HG02970 (cell line): Measurements from ENCODE around the gene DAGLA.

ENCODE experiments used
- ATAC-seq: cut with Tn5 transposase; IDR thresholded peaks from one replicate; pipeline ENCODE4 v1.9.1; 2021; ENCODE audit warnings: mild to moderate bottlenecking, moderate library complexity, moderate number of reproducible peaks; ENCODE audit not compliant: unreplicated experiment, low FRiP score

The DAGLA gene

DNA sequence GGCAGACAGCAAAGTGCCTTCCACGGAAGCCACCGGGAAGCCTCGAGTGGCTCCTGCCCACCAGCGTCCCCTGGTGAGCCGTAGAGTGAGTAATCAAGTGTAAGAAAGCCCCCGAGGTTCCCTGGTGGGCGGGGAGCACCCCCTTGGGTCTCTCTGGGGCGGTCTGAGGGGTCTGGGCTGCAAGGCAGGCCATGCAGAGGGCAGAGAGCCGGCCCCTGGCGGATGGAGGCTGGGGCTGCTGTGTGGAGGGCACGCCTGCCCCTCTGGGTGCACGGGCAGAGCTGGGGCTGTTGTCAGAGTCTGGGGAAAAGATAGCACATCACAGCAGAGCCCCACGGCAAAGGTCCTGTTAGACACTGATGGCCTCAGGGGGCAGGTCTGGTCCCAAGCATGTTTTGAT is 46.6 kb downstream of the DAGLA start:
- ATAC-seq, result no peak

DNA sequence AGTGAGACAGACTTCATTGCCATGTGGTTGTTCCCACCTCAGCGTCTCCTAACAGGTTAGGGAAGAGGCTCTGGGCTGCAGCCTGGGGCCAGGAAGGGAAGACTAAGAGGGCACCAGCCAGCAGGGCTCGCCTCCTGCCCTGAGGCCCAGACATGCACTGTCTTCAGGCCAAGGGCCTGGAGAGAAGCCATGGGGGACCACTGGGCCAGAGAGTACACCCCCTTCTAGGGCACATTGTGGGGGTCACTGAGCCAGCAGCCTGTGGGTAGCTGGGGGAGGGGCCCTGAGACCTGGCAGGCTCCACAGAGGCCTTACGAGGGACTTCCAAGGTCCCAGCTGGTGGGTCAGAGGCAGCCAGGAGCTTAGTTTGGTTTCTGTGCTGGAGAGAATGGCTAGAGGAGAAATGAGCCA is 47.2 kb downstream of the DAGLA start:
- no peak for ATAC-seq

DNA sequence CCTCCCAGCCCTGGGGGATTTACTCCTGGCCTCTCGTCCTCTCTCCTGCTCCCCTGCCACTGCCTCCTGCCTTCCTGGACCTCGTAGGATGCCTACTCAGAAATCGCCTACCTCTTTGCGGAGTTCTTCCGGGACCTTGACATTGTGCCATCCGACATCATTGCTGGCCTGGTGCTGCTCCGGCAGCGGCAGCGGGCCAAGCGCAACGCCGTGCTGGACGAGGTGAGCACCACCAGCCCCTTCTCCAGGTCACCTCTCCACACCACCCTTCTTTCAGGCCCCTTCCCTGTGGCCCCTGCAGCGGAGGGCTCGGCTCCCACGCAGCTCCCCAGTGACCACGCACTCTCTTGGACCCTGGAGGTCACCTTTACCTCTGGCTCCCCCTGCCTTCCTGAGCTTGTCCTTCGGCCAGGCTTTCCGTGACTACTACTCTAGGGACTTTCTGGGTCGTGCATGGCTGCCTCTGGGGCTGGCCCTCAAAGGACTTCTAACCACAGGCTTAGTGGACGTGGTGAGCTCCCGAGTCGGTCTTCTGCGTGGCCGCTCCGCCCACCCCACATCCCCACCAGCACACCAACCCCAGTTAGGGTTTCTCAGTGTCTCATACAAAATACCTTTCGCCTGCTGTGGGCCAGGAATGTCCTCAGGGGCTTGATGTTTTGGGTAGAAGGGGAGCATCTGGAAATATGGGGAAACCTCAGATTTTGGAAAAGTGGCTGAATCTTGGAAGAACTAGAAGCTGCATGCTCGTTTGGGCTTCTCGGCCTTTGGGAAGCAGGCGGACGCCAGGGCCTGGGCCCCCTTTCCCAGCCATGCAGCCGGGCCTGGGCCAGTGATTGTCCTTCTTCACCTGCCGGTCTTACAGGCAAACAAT is 48.1 kb downstream of the DAGLA start:
- no peak for ATAC-seq

DNA sequence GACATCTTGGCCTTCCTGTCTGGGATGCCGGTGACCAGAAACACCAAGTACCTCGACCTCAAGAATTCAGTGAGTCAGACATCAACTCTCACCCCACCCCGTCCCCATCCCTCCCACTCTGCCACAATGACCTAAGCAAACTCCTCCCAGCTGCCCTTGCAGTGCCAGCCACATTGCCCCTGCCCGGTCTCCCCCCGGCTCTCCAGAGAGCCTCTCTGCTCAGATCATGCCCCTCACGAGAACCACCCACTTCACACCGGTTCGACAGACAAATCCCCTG is 48.7 kb downstream of the DAGLA start:
- ATAC-seq, result no peak

DNA sequence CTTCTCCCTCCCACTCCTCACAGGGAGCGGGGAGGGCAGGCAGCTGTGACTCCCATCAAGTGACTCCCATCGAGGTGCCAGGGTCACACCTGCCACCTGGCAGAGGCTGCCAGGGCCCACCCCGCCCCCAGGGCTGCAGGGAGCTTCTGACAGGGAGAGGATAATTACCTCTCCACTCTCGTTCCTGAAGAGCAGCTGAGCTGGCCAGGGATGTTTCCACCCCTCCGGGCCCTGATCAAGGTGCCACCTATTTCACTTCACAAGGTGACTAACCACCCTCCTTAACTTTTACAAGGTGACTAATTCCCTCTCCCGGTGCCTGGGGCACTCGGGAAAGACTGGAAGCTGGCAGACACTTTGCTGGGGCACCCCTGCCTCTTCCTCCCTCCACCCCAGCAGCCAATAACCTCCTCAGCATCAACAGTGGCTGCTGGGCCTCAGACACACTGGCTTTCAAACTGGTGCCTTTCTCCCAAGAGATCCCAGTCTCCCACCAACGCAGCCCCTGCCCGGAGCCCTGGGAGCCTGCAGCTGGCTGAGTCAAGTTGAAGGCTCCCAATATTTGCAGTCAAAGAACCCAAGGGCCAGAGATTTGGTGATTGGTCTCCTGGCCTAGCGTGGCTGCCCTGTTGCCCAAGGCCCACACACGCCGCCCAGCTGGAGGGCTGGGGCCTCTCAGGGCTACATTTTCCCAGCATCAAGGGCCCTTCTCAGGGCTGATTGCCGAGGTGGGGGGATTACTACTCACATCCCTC is 50.2 kb downstream of the DAGLA start:
- no peak for ATAC-seq

DNA sequence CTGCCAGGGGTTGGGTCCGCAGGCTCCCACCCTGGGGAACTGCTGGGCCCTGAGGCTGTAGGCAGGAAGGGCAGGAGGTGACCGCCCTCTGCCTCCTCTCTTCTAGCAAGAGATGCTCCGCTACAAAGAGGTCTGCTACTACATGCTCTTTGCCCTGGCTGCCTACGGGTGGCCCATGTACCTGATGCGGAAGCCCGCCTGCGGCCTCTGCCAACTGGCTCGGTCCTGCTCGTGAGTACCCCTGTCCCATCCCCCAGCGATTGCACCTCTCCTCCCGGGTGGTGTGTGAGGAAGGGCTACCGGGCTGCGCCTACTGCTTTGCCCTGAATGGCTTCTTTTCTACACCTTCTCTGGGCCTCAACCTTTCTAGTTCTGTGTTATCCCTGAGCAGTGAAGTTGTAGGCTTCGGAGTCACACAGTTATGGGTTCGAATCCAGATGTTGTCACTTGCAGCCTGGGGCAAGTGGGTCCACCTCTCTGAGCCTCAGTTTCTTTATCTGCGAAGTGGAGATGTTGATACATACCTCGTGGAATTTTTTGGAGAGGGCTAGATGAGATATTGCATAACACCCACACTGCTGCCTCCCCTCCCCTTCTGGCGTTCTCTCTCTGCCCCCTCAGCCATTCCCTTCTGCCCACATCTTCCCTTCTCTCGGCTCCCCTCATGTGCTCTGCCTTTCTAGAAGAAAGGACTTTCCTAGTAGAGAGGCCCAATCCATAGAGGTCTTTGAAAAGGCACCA is 51.2 kb downstream of the DAGLA start:
- ATAC-seq, result no peak

DNA sequence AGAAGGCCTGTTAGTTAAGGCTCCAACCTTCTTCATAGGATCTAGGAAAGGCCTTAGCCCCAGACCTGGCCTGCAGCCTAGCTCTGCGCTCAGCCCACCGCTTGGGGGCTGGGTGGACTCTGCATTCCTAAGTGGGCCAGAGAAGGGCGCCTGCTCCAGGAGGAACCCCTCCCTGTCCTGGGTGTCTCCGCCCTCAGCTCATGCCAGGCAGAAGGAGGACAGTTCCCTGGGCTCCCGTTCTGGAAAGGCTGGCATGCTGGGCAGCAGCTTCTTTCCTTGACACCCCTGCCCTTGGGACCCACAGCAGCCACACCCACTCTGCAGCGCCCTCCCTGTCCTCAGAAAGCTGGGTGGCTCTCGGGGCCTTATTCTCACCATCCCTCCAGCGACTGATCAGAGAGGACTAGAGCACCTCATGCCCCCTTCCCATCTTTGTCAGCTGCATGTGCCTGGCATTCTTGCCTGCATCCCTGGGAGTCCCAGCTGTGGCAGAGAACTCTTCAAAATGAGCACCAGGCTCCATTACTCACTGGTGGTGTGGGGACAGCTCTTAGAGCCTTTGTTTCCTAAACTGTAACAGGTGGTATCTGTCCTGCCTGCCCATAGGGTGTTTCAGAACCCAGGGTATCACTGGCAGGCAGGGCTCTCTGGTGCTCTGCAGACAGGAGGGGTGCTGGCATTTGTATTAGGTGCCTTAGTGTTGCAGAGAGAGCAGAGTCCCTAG is 51.9 kb downstream of the DAGLA start:
- no peak for ATAC-seq

DNA sequence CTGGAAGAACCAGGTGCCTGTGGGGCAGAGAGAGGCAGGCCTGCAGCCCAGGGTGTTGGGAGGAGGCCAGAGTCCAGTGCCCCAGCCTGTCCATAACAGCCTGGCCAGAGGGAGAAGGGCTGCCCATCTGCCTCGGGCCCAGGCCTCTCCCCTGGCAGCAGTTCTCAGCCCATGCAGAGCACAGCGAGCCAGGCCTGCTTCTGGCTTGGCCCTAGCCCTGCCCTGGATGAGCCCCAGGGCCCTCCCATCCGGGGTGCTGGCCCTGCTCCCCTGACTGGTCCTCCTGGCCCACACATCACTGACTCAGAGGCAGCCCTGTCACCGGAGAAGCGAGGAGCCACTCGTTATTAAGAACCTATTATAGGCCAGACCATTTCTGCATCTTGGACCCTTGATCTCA is 52.5 kb downstream of the DAGLA start:
- ATAC-seq, result no peak

DNA sequence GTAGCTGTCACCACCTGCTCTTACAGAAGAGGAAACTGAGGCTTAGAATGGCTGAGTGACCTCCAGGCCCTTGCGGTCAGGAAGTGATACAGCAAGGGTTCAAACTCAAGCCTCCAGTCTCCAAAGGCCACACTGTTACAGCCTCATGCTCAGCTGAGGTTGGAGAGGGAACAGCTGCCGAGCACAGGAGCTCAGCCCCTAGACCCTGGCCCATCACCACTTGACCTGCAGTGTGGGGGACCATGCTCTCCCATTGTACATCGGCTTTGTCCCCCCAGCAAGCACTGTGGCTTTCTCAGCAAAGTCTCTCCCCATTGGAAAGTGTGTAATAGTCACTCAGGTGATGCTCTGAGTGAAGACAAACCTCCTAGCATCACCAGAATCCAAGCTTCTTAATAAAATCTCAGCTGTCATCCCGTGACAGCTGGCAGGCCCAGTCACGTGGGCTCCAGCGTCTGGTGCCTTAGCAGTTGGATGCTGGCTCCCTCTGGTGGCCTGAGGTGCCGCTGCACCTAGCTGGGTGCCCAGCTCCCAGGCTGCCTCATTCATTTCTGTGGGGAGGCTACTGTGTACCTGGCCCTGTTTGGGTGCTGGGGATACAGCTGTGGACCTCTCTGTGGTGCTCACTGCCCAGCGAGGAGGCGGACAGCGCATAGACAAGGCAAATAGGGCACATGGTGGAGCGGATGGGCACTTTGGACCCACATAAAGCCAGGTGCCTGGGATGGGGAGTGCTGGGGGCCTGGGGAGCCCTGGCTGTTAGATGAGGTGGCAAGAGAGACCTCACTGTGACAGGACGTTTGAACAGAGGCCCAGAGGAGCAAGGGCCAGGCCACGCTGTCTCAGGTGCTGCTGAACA is 53.2 kb downstream of the DAGLA start:
- no peak for ATAC-seq

DNA sequence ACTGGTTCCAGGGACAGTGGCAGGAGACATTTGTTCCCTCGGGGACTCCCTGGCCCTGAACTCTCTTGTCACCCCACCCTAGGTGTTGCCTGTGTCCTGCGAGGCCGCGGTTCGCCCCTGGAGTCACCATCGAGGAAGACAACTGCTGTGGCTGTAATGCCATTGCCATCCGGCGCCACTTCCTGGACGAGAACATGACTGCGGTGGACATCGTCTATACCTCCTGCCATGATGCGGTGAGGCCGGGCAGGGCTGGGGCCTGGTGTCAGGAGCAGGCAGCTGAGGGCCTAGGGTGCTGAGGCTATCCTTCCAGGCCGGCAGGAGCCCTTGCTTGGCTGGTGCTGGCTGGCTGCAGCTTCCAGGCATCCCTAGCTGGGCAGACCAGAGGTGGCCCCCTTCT is 54.6 kb downstream of the DAGLA start:
- ATAC-seq, result no peak

DNA sequence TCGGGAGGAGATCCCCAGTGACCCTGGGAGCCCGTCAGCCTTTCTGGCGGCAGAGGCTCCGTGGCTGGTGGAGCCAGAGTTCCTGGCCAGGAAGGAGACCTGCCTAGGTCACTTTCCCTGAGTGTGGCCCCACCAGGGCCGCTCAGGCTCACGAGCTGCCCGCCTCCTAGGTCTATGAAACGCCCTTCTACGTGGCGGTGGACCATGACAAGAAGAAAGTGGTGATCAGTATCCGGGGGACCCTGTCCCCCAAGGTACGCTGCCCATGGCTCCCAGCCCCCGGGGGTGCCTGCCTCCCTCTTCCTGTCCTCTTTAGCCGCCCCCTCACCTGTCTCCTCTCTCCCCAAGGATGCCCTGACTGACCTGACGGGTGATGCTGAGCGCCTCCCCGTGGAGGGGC is 55.2 kb downstream of the DAGLA start:
- no peak for ATAC-seq

DNA sequence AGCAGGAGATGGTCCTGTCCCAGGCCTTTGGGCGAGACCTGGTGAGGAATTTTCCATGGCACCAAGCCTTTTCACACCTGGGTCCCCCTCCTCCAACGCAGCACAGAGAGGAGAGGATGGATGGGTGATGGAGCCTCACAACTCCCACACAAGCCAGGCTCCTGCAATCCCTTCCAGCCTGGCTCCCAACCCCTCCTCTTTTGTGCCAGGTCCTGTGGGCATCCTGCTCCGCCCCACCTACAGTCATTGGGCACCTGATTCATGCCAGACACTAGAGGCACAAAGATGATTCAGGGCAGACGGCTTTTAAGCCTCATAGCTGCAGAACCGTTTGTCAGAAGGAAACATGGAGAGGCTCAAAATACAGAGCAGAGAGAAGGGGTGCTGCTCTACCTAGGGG is 56.1 kb downstream of the DAGLA start:
- no peak for ATAC-seq

DNA sequence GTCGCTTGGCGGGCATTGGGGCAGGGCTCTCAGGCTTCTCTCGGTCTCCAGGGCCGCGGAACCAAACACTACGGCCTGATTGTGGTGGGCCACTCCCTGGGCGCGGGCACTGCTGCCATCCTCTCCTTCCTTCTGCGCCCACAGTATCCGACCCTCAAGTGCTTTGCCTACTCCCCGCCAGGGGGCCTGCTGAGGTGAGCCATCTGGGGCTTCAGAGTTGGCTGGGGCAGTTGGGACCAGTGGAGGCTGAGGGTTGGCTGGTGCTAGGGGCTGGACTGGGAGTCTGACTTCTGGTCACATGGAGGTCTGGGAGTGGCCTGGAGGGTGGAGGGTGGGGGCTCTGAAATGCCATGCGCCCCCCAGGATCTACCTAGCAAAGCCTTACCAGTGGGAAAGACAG is 56.9 kb downstream of the DAGLA start:
- no peak for ATAC-seq

DNA sequence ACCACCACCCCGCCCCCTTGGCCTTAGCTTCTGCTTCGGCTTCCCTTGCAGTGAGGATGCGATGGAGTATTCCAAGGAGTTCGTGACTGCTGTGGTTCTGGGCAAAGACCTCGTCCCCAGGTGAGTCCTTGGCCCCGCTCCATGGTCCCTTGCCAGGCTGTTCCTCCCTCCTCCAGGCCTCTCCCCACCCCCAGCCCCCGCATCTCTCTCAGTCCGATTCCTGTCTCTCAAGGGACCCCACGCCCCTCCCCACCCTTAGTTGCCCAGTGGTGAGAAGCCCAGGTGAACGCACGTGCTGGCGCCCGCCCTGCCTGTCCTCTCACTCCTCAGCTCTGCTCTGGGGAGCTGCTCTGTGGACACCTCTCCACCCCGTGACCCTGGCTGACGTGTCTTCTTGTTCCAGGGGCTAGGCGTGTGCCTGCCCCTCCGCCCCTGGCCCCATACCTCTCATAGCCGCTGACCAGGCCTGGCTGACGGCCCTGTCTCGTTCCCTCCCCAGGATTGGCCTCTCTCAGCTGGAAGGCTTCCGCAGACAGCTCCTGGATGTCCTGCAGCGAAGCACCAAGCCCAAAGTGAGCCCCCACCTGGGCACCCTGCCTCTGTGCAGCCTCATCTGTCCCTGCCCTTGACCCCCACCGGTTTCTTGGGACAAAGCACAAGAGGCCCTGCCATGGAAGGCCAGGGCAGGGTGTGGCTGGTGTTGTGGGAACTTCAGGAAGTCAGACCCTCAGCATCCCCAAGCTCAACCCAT is 57.6 kb downstream of the DAGLA start:
- ATAC-seq, result no peak

DNA sequence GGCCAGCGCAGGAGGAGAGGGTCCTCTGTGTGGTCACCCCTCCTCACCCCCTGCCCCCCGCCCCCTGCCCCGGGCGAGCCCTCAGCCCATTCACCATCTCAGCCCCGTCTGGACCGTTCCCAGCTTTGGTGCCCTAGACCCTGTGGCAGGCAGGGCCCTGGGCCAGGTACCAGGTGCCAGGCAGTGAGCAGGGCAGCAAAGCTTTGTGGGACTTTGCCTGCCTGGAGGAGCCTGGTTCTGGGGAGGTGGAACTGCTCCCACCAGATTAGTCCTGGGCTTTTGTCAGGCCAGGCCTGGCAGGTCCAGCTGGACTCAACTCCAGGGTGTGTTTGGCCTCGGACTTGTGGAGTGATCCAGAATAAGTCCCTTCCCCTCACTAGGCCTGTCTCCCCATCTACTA is 58.6 kb downstream of the DAGLA start:
- ATAC-seq, result no peak

DNA sequence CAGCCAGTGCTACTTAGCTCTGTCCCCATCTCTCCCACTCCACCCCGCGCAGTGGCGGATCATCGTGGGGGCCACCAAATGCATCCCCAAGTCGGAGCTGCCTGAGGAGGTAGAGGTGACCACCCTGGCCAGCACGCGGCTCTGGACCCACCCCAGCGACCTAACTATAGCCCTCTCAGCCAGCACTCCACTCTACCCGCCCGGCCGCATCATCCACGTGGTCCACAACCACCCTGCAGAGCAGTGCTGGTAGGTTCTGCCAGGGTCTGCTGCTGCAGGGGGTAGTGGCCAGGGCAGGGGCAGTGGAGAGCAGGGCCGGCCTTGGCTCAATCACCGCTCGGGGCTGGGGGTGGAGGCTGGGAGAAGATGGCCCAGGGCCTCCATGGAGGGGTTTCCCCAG is 59.2 kb downstream of the DAGLA start:
- no peak for ATAC-seq

DNA sequence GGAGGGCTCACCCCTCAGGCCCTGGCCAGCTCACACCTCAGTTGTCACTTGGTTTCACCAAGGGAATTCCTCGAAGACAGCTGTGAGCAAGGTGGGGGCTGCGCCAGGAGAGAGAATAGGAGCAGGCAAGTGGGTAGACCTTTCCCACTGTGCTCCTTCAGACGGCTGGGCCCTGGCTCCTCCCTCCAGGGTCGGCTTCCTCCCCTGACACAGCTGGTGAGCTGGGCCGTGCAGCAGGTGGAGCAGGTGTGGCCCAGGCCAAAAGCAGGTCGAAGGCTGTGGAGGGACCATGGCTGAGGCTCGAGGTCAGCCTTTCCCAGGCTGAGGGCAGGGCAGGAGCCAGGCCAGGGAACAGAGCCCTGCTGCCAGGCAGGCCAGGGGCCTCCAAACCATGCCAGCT is 59.8 kb downstream of the DAGLA start:
- ATAC-seq, result no peak

DNA sequence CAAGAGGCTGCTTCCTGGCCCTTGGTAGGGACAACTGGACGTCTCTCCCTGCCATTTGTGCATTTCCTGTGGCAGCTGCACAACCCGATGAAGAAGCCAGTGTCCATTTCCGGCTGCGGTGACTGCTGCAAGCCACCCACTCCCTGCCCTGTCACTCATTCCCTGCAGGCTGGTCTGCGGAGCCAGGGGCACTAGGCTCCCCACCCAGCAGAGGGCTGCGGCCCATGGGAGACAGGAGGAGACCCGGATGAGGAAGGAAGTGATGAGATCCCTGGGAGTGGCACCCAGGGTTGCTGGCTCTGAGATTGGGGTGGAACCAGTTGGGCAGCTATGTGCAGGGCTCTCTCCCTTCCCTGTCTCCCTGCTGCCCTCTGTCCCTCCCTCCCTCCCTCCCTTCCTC is 62.2 kb downstream of the DAGLA start:
- ATAC-seq, result no peak

DNA sequence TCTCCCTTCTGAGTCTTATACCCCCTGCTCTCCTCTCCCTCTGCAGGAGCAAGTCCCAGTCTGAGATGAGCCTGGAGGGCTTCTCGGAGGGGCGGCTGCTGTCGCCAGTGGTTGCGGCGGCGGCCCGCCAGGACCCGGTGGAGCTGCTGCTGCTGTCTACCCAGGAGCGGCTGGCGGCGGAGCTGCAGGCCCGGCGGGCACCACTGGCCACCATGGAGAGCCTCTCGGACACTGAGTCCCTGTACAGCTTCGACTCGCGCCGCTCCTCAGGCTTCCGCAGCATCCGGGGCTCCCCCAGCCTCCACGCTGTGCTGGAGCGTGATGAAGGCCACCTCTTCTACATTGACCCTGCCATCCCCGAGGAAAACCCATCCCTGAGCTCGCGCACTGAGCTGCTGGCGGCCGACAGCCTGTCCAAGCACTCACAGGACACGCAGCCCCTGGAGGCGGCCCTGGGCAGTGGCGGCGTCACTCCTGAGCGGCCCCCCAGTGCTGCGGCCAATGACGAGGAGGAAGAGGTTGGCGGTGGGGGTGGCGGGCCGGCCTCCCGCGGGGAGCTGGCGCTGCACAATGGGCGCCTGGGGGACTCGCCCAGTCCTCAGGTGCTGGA is 63.4 kb downstream of the DAGLA start:
- no peak for ATAC-seq
